ENCODE results near the gene HPD. TPM values are rescaled to one million over a fixed set of nuclear protein-coding genes. Genes with fewer than 3 reads are reported as not detected.

The HPD gene
- total and polyA plus RNA-seq, 2 donors (not counting 3 experiments of a cell fraction or from before 2014, with no cell fraction given) = not detected

DNA sequence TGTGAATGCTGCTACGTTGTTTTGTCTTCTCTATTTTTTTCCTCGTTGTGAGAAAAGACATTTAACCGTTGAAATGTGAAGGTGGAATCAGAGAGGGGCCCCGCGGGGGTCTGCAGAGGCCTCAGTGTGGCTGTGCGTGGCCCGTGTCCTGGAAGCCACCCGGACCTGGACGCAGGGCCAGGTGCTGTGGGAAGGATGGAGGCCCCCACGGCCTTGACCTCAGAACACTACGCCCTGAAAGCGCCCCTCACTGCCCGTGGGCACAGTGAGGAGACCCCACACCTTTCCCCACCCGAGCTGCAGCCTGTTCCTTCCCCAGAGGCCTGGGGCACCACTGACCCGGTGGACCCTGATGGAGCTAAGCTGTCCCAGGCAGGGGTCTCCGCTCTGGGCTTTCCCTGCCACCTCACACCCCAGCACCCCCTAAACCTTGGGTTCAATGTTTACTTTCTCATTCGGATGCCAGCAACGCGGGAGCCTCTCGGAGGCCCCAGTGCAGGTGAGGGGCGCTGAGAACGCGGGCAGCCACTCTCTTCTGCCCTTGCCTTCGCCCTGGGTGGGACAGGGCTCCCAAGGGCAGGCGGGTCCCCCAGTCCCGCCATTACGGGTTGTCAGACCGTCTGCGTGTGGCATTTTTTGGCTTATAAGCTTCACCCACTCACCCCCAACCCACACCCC lies 27.9 kb downstream of the HPD start:
- H3K4me3 ChIP-seq (replicated peaks in 1 of 3; ENCODE audit: insufficient read depth in 1 of 3, low read depth in 1 of 3, low read length in 3 of 3) = no peak overlapping the region
- intact Hi-C loops (cut with micrococcal nuclease) = loop anchor here (2.0 kb wide), 1 partner anchor 16 kb away; no protein-coding TSS in a partner anchor
- no peak for TF ChIP-seq POLR2A (IDR thresholded peaks at IDR 0.05; ENCODE audit: low read depth, low read length)
- TF ChIP-seq POLR2AphosphoS5 (IDR thresholded peaks at IDR 0.05; ENCODE audit: insufficient read depth, low read depth, low read length) = no peak
- no peak for TF ChIP-seq MYC (IDR thresholded peaks at IDR 0.05; ENCODE audit: low read depth, low read length)
- TF ChIP-seq, protein P1, sequence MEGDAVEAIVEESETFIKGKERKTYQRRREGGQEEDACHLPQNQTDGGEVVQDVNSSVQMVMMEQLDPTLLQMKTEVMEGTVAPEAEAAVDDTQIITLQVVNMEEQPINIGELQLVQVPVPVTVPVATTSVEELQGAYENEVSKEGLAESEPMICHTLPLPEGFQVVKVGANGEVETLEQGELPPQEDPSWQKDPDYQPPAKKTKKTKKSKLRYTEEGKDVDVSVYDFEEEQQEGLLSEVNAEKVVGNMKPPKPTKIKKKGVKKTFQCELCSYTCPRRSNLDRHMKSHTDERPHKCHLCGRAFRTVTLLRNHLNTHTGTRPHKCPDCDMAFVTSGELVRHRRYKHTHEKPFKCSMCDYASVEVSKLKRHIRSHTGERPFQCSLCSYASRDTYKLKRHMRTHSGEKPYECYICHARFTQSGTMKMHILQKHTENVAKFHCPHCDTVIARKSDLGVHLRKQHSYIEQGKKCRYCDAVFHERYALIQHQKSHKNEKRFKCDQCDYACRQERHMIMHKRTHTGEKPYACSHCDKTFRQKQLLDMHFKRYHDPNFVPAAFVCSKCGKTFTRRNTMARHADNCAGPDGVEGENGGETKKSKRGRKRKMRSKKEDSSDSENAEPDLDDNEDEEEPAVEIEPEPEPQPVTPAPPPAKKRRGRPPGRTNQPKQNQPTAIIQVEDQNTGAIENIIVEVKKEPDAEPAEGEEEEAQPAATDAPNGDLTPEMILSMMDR (IDR thresholded peaks at IDR 0.05; ENCODE audit: extremely low read depth in 1 of 2, insufficient read depth in 1 of 2, low read depth in 1 of 2, low read length in 2 of 2) = no peak
- no peak for TF ChIP-seq GATA2 (IDR thresholded peaks at IDR 0.05; ENCODE audit: insufficient read depth, insufficient read length, low read depth, low read length)
- no peak for TF ChIP-seq EZH2 (IDR thresholded peaks at IDR 0.05; ENCODE audit: borderline replicate concordance, low read depth, low read length, severe bottlenecking)
- no peak for TF ChIP-seq FOS (IDR thresholded peaks at IDR 0.05; ENCODE audit: borderline replicate concordance, insufficient read depth, low read length)
- no peak for TF ChIP-seq JUN (IDR thresholded peaks at IDR 0.05; ENCODE audit: borderline replicate concordance, insufficient read depth, insufficient read length, low read depth)
- TF ChIP-seq, protein P2, sequence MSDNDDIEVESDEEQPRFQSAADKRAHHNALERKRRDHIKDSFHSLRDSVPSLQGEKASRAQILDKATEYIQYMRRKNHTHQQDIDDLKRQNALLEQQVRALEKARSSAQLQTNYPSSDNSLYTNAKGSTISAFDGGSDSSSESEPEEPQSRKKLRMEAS (IDR thresholded peaks at IDR 0.05; ENCODE audit: insufficient read depth, insufficient read length) = no peak
- no peaks in the 10 kb centered on the region for H3K79me2 ChIP-seq (ENCODE audit: control insufficient read depth, insufficient read depth, low read length)
- no peaks in the 10 kb centered on the region for H3K27me3 ChIP-seq (ENCODE audit: control insufficient read depth in 2 of 2, insufficient read depth in 2 of 2, low read length in 2 of 2)
- BruUV-seq (replicated peaks) = TSS peak; percentile 42
- no peak overlapping the region for H3K27ac ChIP-seq (ENCODE audit: insufficient read depth, low read depth, low read length)
- H3K9ac ChIP-seq (replicated peaks; ENCODE audit: extremely low read depth, insufficient read depth, low read length) = no peak overlapping the region
- H4K20me1 ChIP-seq (replicated peaks; ENCODE audit: control insufficient read depth, extremely low read depth, insufficient read depth, low read length) = no peaks in the 10 kb centered on the region
- H3K4me1 ChIP-seq (ENCODE audit: control insufficient read depth, extremely low read depth, insufficient read depth, low read length) = no peaks in the 10 kb centered on the region
- ChIA-PET CTCF (no interaction called here), POLR2A (no interaction called here)
- H3K4me2 ChIP-seq (ENCODE audit: insufficient read depth, low read length) = no peak overlapping the region
- no peak for DNase-seq (ENCODE audit: low read depth, low spot score)
- H3K36me3 ChIP-seq (ENCODE audit: control insufficient read depth in 2 of 2, extremely low read depth in 1 of 2, insufficient read depth in 2 of 2, low read length in 2 of 2) = peaks cover 12 to 37% of the 10 kb centered on the region in 2 experiments
- H3K9me1 ChIP-seq (replicated peaks; ENCODE audit: control insufficient read depth, extremely low read depth, insufficient read depth, low read length) = no peaks in the 10 kb centered on the region
- H3K9me3 ChIP-seq (replicated peaks; ENCODE audit: control insufficient read depth, insufficient read depth, low read length) = no peaks in the 10 kb centered on the region
- dilution Hi-C loops (cut with MboI; ENCODE audit: extremely low pct_ligation_motif_present, low sequenced_read_pairs) = no loop called here
- FAIRE-seq = no peak
- no peak overlapping the region for H2AFZ ChIP-seq (ENCODE audit: low read depth, low read length)
